Measurements from ENCODE around the gene PTPRG. TPM values are rescaled to one million over a fixed set of nuclear protein-coding genes. Genes with fewer than 3 reads are reported as not detected.
A peak's percentile ranks its signal among the peaks of the same experiment; 100 is the strongest.

Gene PTPRG
- total RNA-seq, result 10 to 100 TPM; 23.5 to 48.5 (median 35.6) TPM
- polyA plus RNA-seq, result 10 to 100 TPM in 1 of 2 donors, 1 to 10 TPM in 1; 8.0 to 16.4 TPM
- long read RNA-seq, donor 1, partial matches to known transcripts, result 13 of 19 reads
- long read RNA-seq, donor 1, other reads (novel, unspliced or antisense), result 5 of 19 reads
- long read RNA-seq, donor 2, partial matches to known transcripts, result 6 of 13 reads
- long read RNA-seq, donor 2, other reads (novel, unspliced or antisense), result 7 of 13 reads
- long read RNA-seq, donor 3, partial matches to known transcripts, result 6 of 13 reads
- long read RNA-seq, donor 3, other reads (novel, unspliced or antisense), result 7 of 13 reads

DNA sequence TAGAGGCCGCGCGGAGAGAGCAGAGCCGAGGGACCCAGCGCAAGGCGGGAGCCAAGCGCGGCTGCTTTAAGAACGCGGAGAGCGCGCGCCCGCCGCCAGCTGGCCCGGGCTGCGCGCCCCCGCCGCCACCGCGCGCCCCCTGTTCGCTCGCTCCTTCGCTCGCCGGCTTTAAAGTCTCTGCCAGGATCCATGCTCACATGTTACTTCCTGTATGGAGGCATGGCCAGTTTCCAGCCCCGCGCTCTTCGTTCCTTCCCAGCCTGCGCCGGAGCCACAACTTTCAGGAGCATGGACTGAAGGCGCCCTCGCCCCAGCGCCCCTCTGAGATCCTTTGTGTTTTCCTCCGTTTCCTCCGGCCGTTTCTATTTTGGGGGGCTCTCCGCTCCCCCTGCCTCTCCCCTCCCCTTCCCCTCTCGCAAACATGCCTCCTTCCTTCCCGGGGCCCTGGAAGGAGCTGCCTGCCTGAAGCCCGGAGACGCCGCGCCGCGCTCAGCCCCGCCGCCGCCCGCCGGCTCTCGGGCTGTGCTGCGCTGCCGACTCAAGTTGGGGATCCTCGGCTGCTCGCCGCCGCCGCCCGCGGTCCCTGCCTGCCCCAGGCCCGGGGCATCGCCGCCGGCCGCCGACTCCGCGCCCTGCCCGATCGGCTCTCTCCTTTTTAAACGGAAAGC is at the start of gene PTPRG:
PTPRG (plus strand) TSS at position 198 of the 668 bp plus-strand sequence. CDS start 717 bp downstream, outside the sequence.
- 0 to 1% (median 0%) methylated on average over 29 to 74 of the region's 74 CpGs for WGBS, 4 donors
- DNase-seq (peak; percentile 91 to 94 (median 92)), ATAC-seq (peak; percentile 59 to 84 (median 78))

DNA sequence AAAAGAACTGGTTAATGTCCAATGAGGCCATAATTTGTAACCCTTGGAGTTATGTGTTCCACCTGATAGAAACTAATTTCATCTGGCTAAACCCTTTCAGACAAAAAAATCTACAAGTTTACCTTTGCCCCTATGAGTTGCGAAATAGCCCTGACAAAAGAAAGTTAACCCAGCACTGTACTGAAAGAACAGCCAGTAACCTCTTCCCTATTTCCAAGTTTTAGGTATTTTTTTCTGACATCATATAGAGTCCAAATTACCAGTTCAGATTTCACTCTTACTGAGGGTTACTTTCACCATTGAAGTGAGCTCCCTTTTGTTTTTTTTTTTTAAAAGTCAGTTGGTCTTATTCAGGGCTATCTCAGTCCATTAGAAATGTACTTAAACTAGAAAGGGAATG is 42.8 kb upstream of the PTPRG start:
- Histone ChIP-seq H3K4me1 (peaks cover 0 to 9% (median 0%) of the 10 kb centered on the region in 12 donors), H3K27ac (no peak overlapping the region), H3K36me3 (no peaks in the 10 kb centered on the region), H3K4me3 (no peak overlapping the region), H3K9me3 (peaks cover 0 to 6% (median 0%) of the 10 kb centered on the region in 12 donors), H3K27me3 (no peaks in the 10 kb centered on the region)
- intact Hi-C loops (cut with DNase I), result no loop called here
- ATAC-seq (no peak), DNase-seq (no peak)
- WGBS, 4 donors, result 93 to 100% (median 100%) methylated on average over 1 of the region's 1 CpG
- no peak for TF ChIP-seq POLR2A (IDR thresholded peaks at IDR 0.05)
- TF ChIP-seq, protein P1, sequence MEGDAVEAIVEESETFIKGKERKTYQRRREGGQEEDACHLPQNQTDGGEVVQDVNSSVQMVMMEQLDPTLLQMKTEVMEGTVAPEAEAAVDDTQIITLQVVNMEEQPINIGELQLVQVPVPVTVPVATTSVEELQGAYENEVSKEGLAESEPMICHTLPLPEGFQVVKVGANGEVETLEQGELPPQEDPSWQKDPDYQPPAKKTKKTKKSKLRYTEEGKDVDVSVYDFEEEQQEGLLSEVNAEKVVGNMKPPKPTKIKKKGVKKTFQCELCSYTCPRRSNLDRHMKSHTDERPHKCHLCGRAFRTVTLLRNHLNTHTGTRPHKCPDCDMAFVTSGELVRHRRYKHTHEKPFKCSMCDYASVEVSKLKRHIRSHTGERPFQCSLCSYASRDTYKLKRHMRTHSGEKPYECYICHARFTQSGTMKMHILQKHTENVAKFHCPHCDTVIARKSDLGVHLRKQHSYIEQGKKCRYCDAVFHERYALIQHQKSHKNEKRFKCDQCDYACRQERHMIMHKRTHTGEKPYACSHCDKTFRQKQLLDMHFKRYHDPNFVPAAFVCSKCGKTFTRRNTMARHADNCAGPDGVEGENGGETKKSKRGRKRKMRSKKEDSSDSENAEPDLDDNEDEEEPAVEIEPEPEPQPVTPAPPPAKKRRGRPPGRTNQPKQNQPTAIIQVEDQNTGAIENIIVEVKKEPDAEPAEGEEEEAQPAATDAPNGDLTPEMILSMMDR (IDR thresholded peaks at IDR 0.05), result no peak

More for the DNA sequence above, at the start of gene PTPRG:
- no peaks in the 10 kb centered on the region for H3K36me3 ChIP-seq
- H3K9me3 ChIP-seq, result peaks cover 0 to 19% (median 8%) of the 10 kb centered on the region in 12 donors
- peak within 1 kb of the TSS; percentile 91 to 98 (median 96) for H3K27ac ChIP-seq
- H3K4me1 ChIP-seq, result peaks cover 0 to 40% (median 16%) of the 10 kb centered on the region in 12 donors
- TF ChIP-seq, protein P1 (IDR thresholded peaks at IDR 0.05), result no peak
- TF ChIP-seq POLR2A (IDR thresholded peaks at IDR 0.05), result peak in 1 of 2 donors; percentile 77
- H3K27me3 ChIP-seq, result peaks cover 0 to 28% (median 0%) of the 10 kb centered on the region in 9 donors
- intact Hi-C loops (cut with DNase I), result loop anchor here (2.0 to 10.0 kb wide), 19 partner anchors 123 to 627 kb away; no protein-coding TSS in a partner anchor
- peak within 1 kb of the TSS; percentile 65 to 97 (median 88) for H3K4me3 ChIP-seq

DNA sequence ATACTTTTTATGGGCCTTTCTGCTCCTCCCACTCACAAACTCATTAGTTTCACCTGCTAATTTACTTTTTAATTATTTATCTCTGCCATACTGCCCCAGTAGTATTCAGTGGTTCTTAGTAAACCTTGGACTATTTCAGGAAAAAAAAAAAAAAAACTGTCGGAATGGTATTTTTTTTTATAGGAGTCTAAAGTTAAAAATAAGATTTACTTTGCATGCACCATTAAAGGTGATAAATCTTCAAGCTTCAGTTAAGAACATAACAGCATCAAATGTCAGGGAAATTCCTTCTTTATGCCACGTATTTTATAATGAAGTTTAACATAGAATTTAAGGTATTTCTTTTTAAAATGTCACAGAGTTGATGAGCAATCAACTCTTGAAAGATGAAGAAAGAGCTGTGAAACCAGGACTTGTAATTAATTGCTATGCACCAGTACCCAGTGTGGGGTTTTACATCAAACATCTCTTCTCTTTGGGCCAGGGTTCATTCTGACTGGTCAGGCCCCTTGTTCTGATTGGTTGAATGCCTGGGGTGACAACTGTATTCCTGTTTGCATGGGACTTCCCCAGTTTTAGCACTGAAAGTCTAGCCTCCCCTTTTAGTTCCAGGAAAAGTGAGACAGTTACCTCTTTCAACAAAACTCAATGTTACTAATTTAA is 40.3 kb upstream of the PTPRG start:
- Histone ChIP-seq H3K36me3 (no peaks in the 10 kb centered on the region), H3K9me3 (peaks cover 0 to 6% (median 0%) of the 10 kb centered on the region in 12 donors), H3K27me3 (no peaks in the 10 kb centered on the region), H3K4me3 (no peak overlapping the region), H3K4me1 (peaks cover 0 to 20% (median 3%) of the 10 kb centered on the region in 12 donors), H3K27ac (no peak overlapping the region)
- DNase-seq, result no peak
- TF ChIP-seq, protein P1 (IDR thresholded peaks at IDR 0.05), result no peak
- TF ChIP-seq POLR2A (IDR thresholded peaks at IDR 0.05), result no peak
- intact Hi-C loops (cut with DNase I), result no loop called here
- no peak for ATAC-seq
- WGBS, 4 donors, result 94 to 95% (median 95%) methylated on average over 2 of the region's 2 CpGs
